H1 (cell line): Measurements from ENCODE around the gene POLR2I. TPM values are rescaled to one million over a fixed set of nuclear protein-coding genes. Genes with fewer than 3 reads are reported as not detected.

Source experiments
- CTCF ChIA-PET: fragments of 300-600 bp; sonication (Branson Sonifier 250); formaldehyde crosslinking; loops from one replicate; lab custom pipeline; 2021; ENCODE audit not compliant: partially characterized antibody; lab: Charles Lee
- POLR2A ChIA-PET: fragments of 300-600 bp; sonication (Branson Sonifier 250); formaldehyde crosslinking; loops from one replicate; lab custom pipeline; 2021; ENCODE audit warnings: inconsistent platforms; ENCODE audit not compliant: partially characterized antibody; lab: Charles Lee
- DNase-seq, 2 experiments: peaks; one replicate each; pipeline versions ENCODE4 v3.0.0 to v3.0.0-alpha.2; 2010 to 2022; ENCODE audit warnings: low spot score in 2 of 2, low read depth in 1 of 2, mixed read lengths in 1 of 2
- FAIRE-seq: peaks from 2 replicates; lab custom pipeline; 2011; peaks lifted over from hg19 to GRCh38; lab: Jason Lieb, UNC
- H2AFZ ChIP-seq: 2 replicates; pipeline ENCODE4 v1.8.1; 2012; ENCODE audit warnings: low read length, inconsistent platforms
- H2AK5ac ChIP-seq: 2 replicates; pipeline ENCODE4 v1.6.1; 2013; ENCODE audit warnings: low read depth, low read length
- H2BK120ac ChIP-seq: replicated peaks from 2 replicates; pipeline ENCODE3; 2013; ENCODE audit warnings: low read depth, low read length, inconsistent platforms
- H2BK12ac ChIP-seq: 2 replicates; pipeline ENCODE4 v1.6.1; 2013; ENCODE audit warnings: low read depth, low read length
- H2BK15ac ChIP-seq: 2 replicates; pipeline ENCODE4 v1.6.1; 2013; ENCODE audit warnings: low read length
- H2BK20ac ChIP-seq: 2 replicates; pipeline ENCODE4 v1.6.1; 2013; ENCODE audit warnings: low read length
- H2BK5ac ChIP-seq: 2 replicates; pipeline ENCODE4 v1.6.1; 2013; ENCODE audit warnings: low read depth, low read length
- H3K14ac ChIP-seq: 2 replicates; pipeline ENCODE4 v1.6.1; 2013; ENCODE audit warnings: inconsistent platforms; ENCODE audit not compliant: insufficient read length
- H3K18ac ChIP-seq: 2 replicates; pipeline ENCODE4 v1.6.1; 2013; ENCODE audit warnings: low read length; ENCODE audit errors: extremely low read depth
- H3K23ac ChIP-seq: 2 replicates; pipeline ENCODE4 v1.6.1; 2013; ENCODE audit warnings: inconsistent platforms; ENCODE audit not compliant: insufficient read length
- H3K23me2 ChIP-seq: 2 replicates; pipeline ENCODE4 v1.6.1; 2013; ENCODE audit warnings: low read depth, low read length
- H3K27ac ChIP-seq: 2 replicates; pipeline ENCODE4 v1.6.1; 2011; ENCODE audit warnings: low read depth, low read length, inconsistent platforms
- H3K27me3 ChIP-seq, 4 experiments: replicated peaks in 1 of 4; 1 replicate in 1 of 4; 2 replicates in 3 of 4; pipeline versions ENCODE4 v1.6.1 to v1.8.1; 2011 to 2013; ENCODE audit warnings: low read length in 3 of 4, mild to moderate bottlenecking in 3 of 4, inconsistent platforms in 2 of 4, mixed read lengths in 2 of 4, moderate library complexity in 1 of 4; ENCODE audit not compliant: control insufficient read depth in 3 of 4, insufficient read depth in 3 of 4; ENCODE audit errors: extremely low read depth in 1 of 4
- H3K36me3 ChIP-seq, 4 experiments: 2 replicates each; pipeline versions ENCODE4 v1.6.1 to v1.8.1; 2011 to 2013; ENCODE audit warnings: mild to moderate bottlenecking in 4 of 4, low read length in 3 of 4, moderate library complexity in 2 of 4, control low read depth in 1 of 4, inconsistent platforms in 1 of 4; ENCODE audit not compliant: insufficient read depth in 4 of 4, control insufficient read depth in 2 of 4
- H3K4ac ChIP-seq: replicated peaks from 2 replicates; pipeline ENCODE3; 2013; ENCODE audit warnings: low read length, low read depth, mixed read lengths, inconsistent platforms; ENCODE audit not compliant: insufficient read length
- H3K4me1 ChIP-seq, 4 experiments: replicated peaks in 1 of 4; 1 replicate in 1 of 4; 2 replicates in 3 of 4; pipeline versions ENCODE4 v1.6.1 to v1.8.1; 2011 to 2013; ENCODE audit warnings: low read length in 3 of 4, inconsistent platforms in 2 of 4, mixed read lengths in 1 of 4; ENCODE audit not compliant: insufficient read depth in 4 of 4, control insufficient read depth in 3 of 4
- H3K4me2 ChIP-seq, 2 experiments: 2 replicates each; pipeline versions ENCODE4 v1.6.1 to v1.8.1; 2011 to 2013; ENCODE audit warnings: low read depth in 2 of 2, low read length in 2 of 2, control low read depth in 1 of 2, inconsistent platforms in 1 of 2, mild to moderate bottlenecking in 1 of 2; ENCODE audit not compliant: insufficient read depth in 1 of 2
- H3K4me3 ChIP-seq, 4 experiments: fragments of 200-600, 300-600 bp in 1 of 4; sonication (generic), shearing (Covaris generic), sonication (Bioruptor Twin) in 1 of 4; 2 replicates each; pipeline versions ENCODE4 v1.5.1 to v1.8.1; 2011 to 2016; ENCODE audit warnings: low read length in 4 of 4, low read depth in 3 of 4, control low read depth in 2 of 4, inconsistent platforms in 2 of 4, mild to moderate bottlenecking in 2 of 4, mixed read lengths in 1 of 4, moderate library complexity in 1 of 4; ENCODE audit not compliant: insufficient read depth in 2 of 4; ENCODE audit errors: extremely low read depth in 1 of 4
- H3K56ac ChIP-seq: replicated peaks from 2 replicates; pipeline ENCODE3; 2013; ENCODE audit warnings: low read depth, mild to moderate bottlenecking, mixed read lengths, low read length, inconsistent platforms; ENCODE audit not compliant: insufficient read length
- H3K79me1 ChIP-seq: 2 replicates; pipeline ENCODE4 v1.6.1; 2013; ENCODE audit warnings: low read depth, low read length, control low read depth
- H3K79me2 ChIP-seq, 2 experiments: 2 replicates each; pipeline versions ENCODE4 v1.6.1 to v1.8.1; 2012 to 2013; ENCODE audit warnings: low read length in 2 of 2, mild to moderate bottlenecking in 2 of 2, inconsistent platforms in 1 of 2; ENCODE audit not compliant: insufficient read depth in 2 of 2, control insufficient read depth in 1 of 2
- H3K9ac ChIP-seq, 4 experiments: replicated peaks in 1 of 4; 1 replicate in 1 of 4; 2 replicates in 3 of 4; pipeline versions ENCODE4 v1.6.1 to v1.8.1; 2011 to 2013; ENCODE audit warnings: low read depth in 3 of 4, low read length in 3 of 4, control low read depth in 2 of 4, mild to moderate bottlenecking in 2 of 4, moderate library complexity in 2 of 4, inconsistent platforms in 1 of 4; ENCODE audit errors: extremely low read depth in 1 of 4
- H3K9me3 ChIP-seq, 2 experiments: 2 replicates each; pipeline versions ENCODE4 v1.6.1 to v1.8.1; 2012 to 2013; ENCODE audit warnings: mild to moderate bottlenecking in 2 of 2, moderate library complexity in 2 of 2, control low read depth in 1 of 2, inconsistent platforms in 1 of 2, low read depth in 1 of 2, low read length in 1 of 2, mixed read lengths in 1 of 2; ENCODE audit not compliant: insufficient read depth in 2 of 2
- H4K20me1 ChIP-seq, 2 experiments: replicated peaks in 1 of 2; 2 replicates each; pipeline versions ENCODE3 to v1.8.1; 2011 to 2013; ENCODE audit warnings: inconsistent platforms in 2 of 2, low read length in 2 of 2, mild to moderate bottlenecking in 1 of 2; ENCODE audit not compliant: insufficient read depth in 2 of 2, control insufficient read depth in 1 of 2
- H4K5ac ChIP-seq: 2 replicates; pipeline ENCODE4 v1.6.1; 2013; ENCODE audit warnings: low read length, low read depth, mixed read lengths, inconsistent platforms; ENCODE audit not compliant: insufficient read length
- H4K8ac ChIP-seq: 2 replicates; pipeline ENCODE4 v1.8.0; 2013; ENCODE audit warnings: mild to moderate bottlenecking, moderate library complexity, low read length, inconsistent platforms; ENCODE audit not compliant: insufficient read depth; ENCODE audit errors: extremely low read depth
- H4K91ac ChIP-seq: replicated peaks from 2 replicates; pipeline ENCODE3; 2013; ENCODE audit warnings: low read length, mixed read lengths, inconsistent platforms; ENCODE audit not compliant: insufficient read length
- ASH2L ChIP-seq: fragments of 200-600, 300-600 bp; sonication (generic); IDR thresholded peaks from one replicate; pipeline ENCODE4 v1.7.1; 2017; ENCODE audit warnings: low read length
- BACH1 ChIP-seq: IDR thresholded peaks from 2 replicates; pipeline ENCODE4 v1.6.1; 2012; ENCODE audit warnings: low read length, improper control_type of control experiment
- BCL11A ChIP-seq, 2 experiments: IDR thresholded peaks; one replicate each; pipeline ENCODE4 v1.6.1; 2011; ENCODE audit warnings: low read depth in 2 of 2, low read length in 2 of 2, mild to moderate bottlenecking in 2 of 2
- GTF2F1 ChIP-seq: IDR thresholded peaks from 2 replicates; pipeline ENCODE4 v1.6.1; 2012; ENCODE audit warnings: low read depth, low read length, improper control_type of control experiment, borderline replicate concordance
- KDM1A ChIP-seq: fragments of 200-600, 300-600 bp; sonication (generic); IDR thresholded peaks from 2 replicates; pipeline ENCODE4 v1.7.1; 2016; ENCODE audit warnings: mild to moderate bottlenecking, low read length, borderline replicate concordance
- NRF1 ChIP-seq: IDR thresholded peaks from 2 replicates; pipeline ENCODE4 v1.6.1; 2011; ENCODE audit warnings: mild to moderate bottlenecking, low read depth, low read length, improper control_type of control experiment
- POU5F1 ChIP-seq: IDR thresholded peaks from 2 replicates; pipeline ENCODE4 v1.6.1; 2011; ENCODE audit warnings: low read depth, mild to moderate bottlenecking, low read length, moderate library complexity
- SP4 ChIP-seq: IDR thresholded peaks from 2 replicates; pipeline ENCODE4 v1.6.1; 2012; ENCODE audit warnings: low read length, inconsistent platforms
- YY1 ChIP-seq: IDR thresholded peaks from 2 replicates; pipeline ENCODE4 v1.6.1; 2011; ENCODE audit warnings: low read depth, mild to moderate bottlenecking, low read length
- WGBS, 2 experiments: shearing (Covaris generic) in 1 of 2; methylation state at CpG; one replicate each; pipeline versions ENCODE4 v1.1.6 to v1.1.7; 2013 to 2015; ENCODE audit warnings: low lambda C conversion rate in 2 of 2, mixed read lengths in 2 of 2, inconsistent platforms in 1 of 2, low coverage in 1 of 2, missing lambda C conversion rate in 1 of 2; ENCODE audit not compliant: insufficient replicate concordance in 2 of 2, insufficient coverage in 1 of 2, insufficient read length in 1 of 2; ENCODE audit errors: extremely low coverage in 1 of 2, missing lambda C conversion rate in 1 of 2; 5-methylcytosine and 5-hydroxymethylcytosine counted together
- polyA plus RNA-seq, 7 experiments: library from polyadenylated mRNA; depleted of rRNA in 3 of 7; stranded (reverse) in 5 of 7; unstranded in 2 of 7; fragments of >200 nt in 5 of 7; fragments of 200-250 nt in 2 of 7; gene quantifications; 1 replicate in 5 of 7; 2 replicates in 1 of 7; 4 replicates in 1 of 7; pipeline versions ENCODE4 v1.2.1 to v1.2.3, GENCODE V29; 2011 to 2013; ENCODE audit warnings: missing spikeins in 2 of 7, mixed read lengths in 2 of 7
- total RNA-seq: library from RNA; stranded (reverse); fragmentation: NEBNext Ultra II Directional; extraction: Animal tissue kit (Norgen Biotek cat#: 25700); gene quantifications from 2 replicates; pipeline ENCODE4 v1.2.1, GENCODE V29; 2021
- TF ChIP-seq, protein P1 (sequence below): IDR thresholded peaks from 2 replicates; pipeline ENCODE4 v1.6.1; 2011; ENCODE audit warnings: low read depth, mild to moderate bottlenecking, low read length; ENCODE audit not compliant: insufficient read depth
- TF ChIP-seq, protein P2 (sequence below), 3 experiments: IDR thresholded peaks; 1 replicate in 2 of 3; 2 replicates in 1 of 3; pipeline versions ENCODE4 v1.5.1 to v1.6.1; 2011; ENCODE audit warnings: low read length in 3 of 3, mild to moderate bottlenecking in 3 of 3, inconsistent platforms in 2 of 3, low read depth in 1 of 3, moderate library complexity in 1 of 3; ENCODE audit not compliant: insufficient read depth in 1 of 3; ENCODE audit errors: control extremely low read depth in 1 of 3

POLR2I gene
- total and polyA plus RNA-seq, 2 of the 8 experiments (the other 6 are each of a cell fraction or from before 2014, with no cell fraction given): 143 to 150 TPM

DNA sequence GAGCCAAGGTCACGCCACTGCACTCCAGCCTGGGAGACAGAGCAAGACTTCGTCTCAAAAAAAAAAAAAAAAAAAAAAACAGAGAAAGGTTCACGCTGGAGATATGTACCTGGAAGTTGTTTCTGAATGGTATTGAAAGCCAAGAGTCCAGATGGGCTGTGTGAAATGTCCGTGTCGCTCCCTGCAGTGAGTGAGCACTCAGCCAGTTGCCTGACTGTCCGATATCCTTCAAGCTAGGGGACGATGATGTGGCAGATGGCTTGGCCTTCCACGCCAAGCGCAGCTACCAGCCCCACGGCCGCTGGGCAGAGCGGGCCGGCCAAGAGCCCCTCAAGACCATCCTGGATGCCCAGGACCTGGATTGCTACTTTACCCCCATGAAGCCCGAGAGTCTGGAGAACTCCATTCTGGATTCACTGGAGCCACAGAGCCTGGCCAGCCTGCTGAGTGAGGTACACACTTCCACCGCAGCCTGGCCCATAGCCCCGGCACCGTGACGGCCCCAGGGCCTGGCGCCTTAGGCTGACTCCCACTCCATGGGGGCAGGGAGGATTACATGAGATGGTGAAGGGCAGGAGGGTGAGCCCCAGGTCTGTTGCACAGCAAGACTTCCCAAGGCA is 15.4 kb downstream of the POLR2I start:
- WGBS, 2 experiments: 92% methylated on average over 17 of the region's 19 CpGs; no CpG with 5 or more reads in 1 of the 2 experiments
- CTCF ChIA-PET: interaction anchor here (1.0 to 1.6 kb wide), 2 partner anchors 32 to 34 kb away, joined by 3 read pairs; no protein-coding TSS in a partner anchor
- H3K27ac ChIP-seq: no peak overlapping the region
- TF ChIP-seq YY1 (no peak), GTF2F1 (no peak), KDM1A (no peak), POU5F1 (no peak), BACH1 (no peak), SP4 (no peak), NRF1 (no peak), ASH2L (no peak), BCL11A (IDR thresholded peaks at IDR 0.05; ENCODE audit: low read depth in 2 of 2, low read length in 2 of 2) (no peak)
- TF ChIP-seq, protein P1, sequence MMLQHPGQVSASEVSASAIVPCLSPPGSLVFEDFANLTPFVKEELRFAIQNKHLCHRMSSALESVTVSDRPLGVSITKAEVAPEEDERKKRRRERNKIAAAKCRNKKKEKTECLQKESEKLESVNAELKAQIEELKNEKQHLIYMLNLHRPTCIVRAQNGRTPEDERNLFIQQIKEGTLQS: no peak
- TF ChIP-seq, protein P2, sequence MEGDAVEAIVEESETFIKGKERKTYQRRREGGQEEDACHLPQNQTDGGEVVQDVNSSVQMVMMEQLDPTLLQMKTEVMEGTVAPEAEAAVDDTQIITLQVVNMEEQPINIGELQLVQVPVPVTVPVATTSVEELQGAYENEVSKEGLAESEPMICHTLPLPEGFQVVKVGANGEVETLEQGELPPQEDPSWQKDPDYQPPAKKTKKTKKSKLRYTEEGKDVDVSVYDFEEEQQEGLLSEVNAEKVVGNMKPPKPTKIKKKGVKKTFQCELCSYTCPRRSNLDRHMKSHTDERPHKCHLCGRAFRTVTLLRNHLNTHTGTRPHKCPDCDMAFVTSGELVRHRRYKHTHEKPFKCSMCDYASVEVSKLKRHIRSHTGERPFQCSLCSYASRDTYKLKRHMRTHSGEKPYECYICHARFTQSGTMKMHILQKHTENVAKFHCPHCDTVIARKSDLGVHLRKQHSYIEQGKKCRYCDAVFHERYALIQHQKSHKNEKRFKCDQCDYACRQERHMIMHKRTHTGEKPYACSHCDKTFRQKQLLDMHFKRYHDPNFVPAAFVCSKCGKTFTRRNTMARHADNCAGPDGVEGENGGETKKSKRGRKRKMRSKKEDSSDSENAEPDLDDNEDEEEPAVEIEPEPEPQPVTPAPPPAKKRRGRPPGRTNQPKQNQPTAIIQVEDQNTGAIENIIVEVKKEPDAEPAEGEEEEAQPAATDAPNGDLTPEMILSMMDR (IDR thresholded peaks at IDR 0.05; ENCODE audit: control extremely low read depth in 1 of 3, insufficient read depth in 1 of 3, low read depth in 1 of 3, low read length in 3 of 3): no peak

More for the DNA sequence above, 15.4 kb downstream of the POLR2I start:
- FAIRE-seq: no peak
- peaks cover 0 to 3% of the 10 kb centered on the region in 2 experiments for H4K20me1 ChIP-seq
- no peak overlapping the region for H3K56ac ChIP-seq
- POLR2A ChIA-PET: interaction anchor here (1.5 to 2.8 kb wide), 3 partner anchors 10 to 15 kb away, joined by 3 to 9 read pairs (median 4); partner anchors contain the start of gene OVOL3
- no peak overlapping the region for H3K14ac ChIP-seq
- H4K91ac ChIP-seq: no peak overlapping the region
- no peak overlapping the region for H2AFZ ChIP-seq
- H3K27me3 ChIP-seq: no peaks in the 10 kb centered on the region
- H2BK15ac ChIP-seq: no peak overlapping the region
- H3K79me1 ChIP-seq: no peaks in the 10 kb centered on the region
- H3K4me3 ChIP-seq: no peak overlapping the region
- no peak overlapping the region for H2BK120ac ChIP-seq
- no peak overlapping the region for H2BK12ac ChIP-seq
- H3K9ac ChIP-seq: no peak overlapping the region
- no peak overlapping the region for H4K5ac ChIP-seq
- H3K4me2 ChIP-seq: no peak overlapping the region
- no peaks in the 10 kb centered on the region for H3K9me3 ChIP-seq
- H2BK20ac ChIP-seq: no peak overlapping the region
- peaks cover 21 to 65% (median 49%) of the 10 kb centered on the region in 4 experiments for H3K36me3 ChIP-seq
- no peak overlapping the region for H4K8ac ChIP-seq
- no peak overlapping the region for H2BK5ac ChIP-seq
- H3K23me2 ChIP-seq: no peaks in the 10 kb centered on the region
- no peak for DNase-seq
- H3K18ac ChIP-seq: no peak overlapping the region
- no peaks in the 10 kb centered on the region for H3K4me1 ChIP-seq
- H3K4ac ChIP-seq: no peak overlapping the region
- H2AK5ac ChIP-seq: no peak overlapping the region
- no peak overlapping the region for H3K23ac ChIP-seq
- no peaks in the 10 kb centered on the region for H3K79me2 ChIP-seq
